HL-60 (cell line): ENCODE data around the gene ATP2A2.
A peak's percentile ranks its signal among the peaks of the same experiment; 100 is the strongest.

ENCODE experiments used
- DNase-seq, 2 experiments: peaks; one replicate each; pipeline ENCODE4 v3.0.0-alpha.2; 2010 to 2020; ENCODE audit warnings: low read depth in 1 of 2, low spot score in 1 of 2
- H3K27ac ChIP-seq: fragments of 250-450 bp; sonication (Bioruptor Pico); replicated peaks from 2 replicates; pipeline ENCODE4 v1.5.1; 2020; ENCODE audit warnings: mild to moderate bottlenecking, moderate library complexity
- H3K27me3 ChIP-seq: fragments of 250-450 bp; sonication (Bioruptor Pico); 2 replicates; pipeline ENCODE4 v1.5.1; 2021; ENCODE audit warnings: mild to moderate bottlenecking, moderate library complexity; ENCODE audit not compliant: insufficient read depth, poor library complexity, severe bottlenecking
- H3K4me3 ChIP-seq: replicated peaks from 2 replicates; pipeline ENCODE4 v1.5.1; 2011; ENCODE audit warnings: mild to moderate bottlenecking, control low read depth, low read length; ENCODE audit not compliant: insufficient read depth
- CTCF ChIP-seq: IDR thresholded peaks from one replicate; pipeline ENCODE4 v1.5.1; 2011; ENCODE audit warnings: low read length, control low read depth, inconsistent platforms; ENCODE audit not compliant: insufficient read depth
- GABPA ChIP-seq: IDR thresholded peaks from 2 replicates; pipeline ENCODE4 v1.6.1; 2012; ENCODE audit warnings: low read depth
- POLR2AphosphoS5 ChIP-seq: IDR thresholded peaks from 2 replicates; pipeline ENCODE4 v1.6.1; 2012; ENCODE audit warnings: low read depth
- SPI1 ChIP-seq: IDR thresholded peaks from 2 replicates; pipeline ENCODE4 v1.6.1; 2012; ENCODE audit warnings: low read depth, mild to moderate bottlenecking, borderline replicate concordance
- TF ChIP-seq, protein P1 (sequence below): IDR thresholded peaks from 2 replicates; pipeline ENCODE4 v1.6.1; 2012; ENCODE audit warnings: low read depth; ENCODE audit not compliant: insufficient replicate concordance

The ATP2A2 gene

GRCh38 chr12:110349096-110349495 lies 68.0 kb downstream of the ATP2A2 start:
- TF ChIP-seq CTCF, result no peak
- TF ChIP-seq SPI1, result no peak
- no peak for TF ChIP-seq POLR2AphosphoS5
- TF ChIP-seq GABPA, result no peak
- TF ChIP-seq, protein P1, sequence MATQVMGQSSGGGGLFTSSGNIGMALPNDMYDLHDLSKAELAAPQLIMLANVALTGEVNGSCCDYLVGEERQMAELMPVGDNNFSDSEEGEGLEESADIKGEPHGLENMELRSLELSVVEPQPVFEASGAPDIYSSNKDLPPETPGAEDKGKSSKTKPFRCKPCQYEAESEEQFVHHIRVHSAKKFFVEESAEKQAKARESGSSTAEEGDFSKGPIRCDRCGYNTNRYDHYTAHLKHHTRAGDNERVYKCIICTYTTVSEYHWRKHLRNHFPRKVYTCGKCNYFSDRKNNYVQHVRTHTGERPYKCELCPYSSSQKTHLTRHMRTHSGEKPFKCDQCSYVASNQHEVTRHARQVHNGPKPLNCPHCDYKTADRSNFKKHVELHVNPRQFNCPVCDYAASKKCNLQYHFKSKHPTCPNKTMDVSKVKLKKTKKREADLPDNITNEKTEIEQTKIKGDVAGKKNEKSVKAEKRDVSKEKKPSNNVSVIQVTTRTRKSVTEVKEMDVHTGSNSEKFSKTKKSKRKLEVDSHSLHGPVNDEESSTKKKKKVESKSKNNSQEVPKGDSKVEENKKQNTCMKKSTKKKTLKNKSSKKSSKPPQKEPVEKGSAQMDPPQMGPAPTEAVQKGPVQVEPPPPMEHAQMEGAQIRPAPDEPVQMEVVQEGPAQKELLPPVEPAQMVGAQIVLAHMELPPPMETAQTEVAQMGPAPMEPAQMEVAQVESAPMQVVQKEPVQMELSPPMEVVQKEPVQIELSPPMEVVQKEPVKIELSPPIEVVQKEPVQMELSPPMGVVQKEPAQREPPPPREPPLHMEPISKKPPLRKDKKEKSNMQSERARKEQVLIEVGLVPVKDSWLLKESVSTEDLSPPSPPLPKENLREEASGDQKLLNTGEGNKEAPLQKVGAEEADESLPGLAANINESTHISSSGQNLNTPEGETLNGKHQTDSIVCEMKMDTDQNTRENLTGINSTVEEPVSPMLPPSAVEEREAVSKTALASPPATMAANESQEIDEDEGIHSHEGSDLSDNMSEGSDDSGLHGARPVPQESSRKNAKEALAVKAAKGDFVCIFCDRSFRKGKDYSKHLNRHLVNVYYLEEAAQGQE, result no peak
- H3K27me3 ChIP-seq, result no peaks in the 10 kb centered on the region
- no peak for DNase-seq
- H3K27ac ChIP-seq, result peak overlapping the region; percentile 17; the same call in 1 of the 2 replicates
- no peak overlapping the region for H3K4me3 ChIP-seq

GRCh38 chr12:110349514-110350151 lies 68.6 kb downstream of the ATP2A2 start:
- TF ChIP-seq, protein P1, result no peak
- TF ChIP-seq POLR2AphosphoS5, result peak; percentile 82
- DNase-seq, result peak in 1 of 2 experiments; percentile 85
- peak overlapping the region; percentile 17 for H3K27ac ChIP-seq
- H3K4me3 ChIP-seq, result no peak overlapping the region
- no peaks in the 10 kb centered on the region for H3K27me3 ChIP-seq

DNA sequence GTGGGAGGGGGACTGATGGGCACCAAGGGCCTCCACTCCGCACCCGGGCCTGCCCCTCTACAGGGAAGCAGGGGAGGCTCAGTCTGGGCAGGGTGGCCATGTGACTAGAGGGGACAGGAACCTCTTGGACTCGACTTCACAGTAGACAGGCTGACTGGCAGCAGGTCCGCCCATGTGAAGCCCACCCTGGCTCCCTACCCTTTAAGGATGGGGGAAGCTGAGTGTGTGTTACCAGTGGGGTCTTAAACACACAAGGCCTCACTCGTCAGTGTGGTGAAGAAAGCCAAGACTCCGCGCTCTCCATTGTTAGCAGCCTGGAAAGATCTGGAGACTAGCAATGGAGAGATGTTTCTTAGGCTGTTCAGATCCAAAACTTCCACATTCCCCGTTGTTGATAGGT lies 70.1 kb downstream of the ATP2A2 start:
- no peak overlapping the region for H3K27ac ChIP-seq
- no peak overlapping the region for H3K4me3 ChIP-seq
- H3K27me3 ChIP-seq, result no peaks in the 10 kb centered on the region
- DNase-seq, result no peak
- TF ChIP-seq GABPA (no peak), POLR2AphosphoS5 (peak; percentile 16; the same call in 1 of the 2 replicates), CTCF (no peak)
- TF ChIP-seq, protein P1, result no peak
